ENCODE results near the gene RNF25.

RNF25 gene

DNA sequence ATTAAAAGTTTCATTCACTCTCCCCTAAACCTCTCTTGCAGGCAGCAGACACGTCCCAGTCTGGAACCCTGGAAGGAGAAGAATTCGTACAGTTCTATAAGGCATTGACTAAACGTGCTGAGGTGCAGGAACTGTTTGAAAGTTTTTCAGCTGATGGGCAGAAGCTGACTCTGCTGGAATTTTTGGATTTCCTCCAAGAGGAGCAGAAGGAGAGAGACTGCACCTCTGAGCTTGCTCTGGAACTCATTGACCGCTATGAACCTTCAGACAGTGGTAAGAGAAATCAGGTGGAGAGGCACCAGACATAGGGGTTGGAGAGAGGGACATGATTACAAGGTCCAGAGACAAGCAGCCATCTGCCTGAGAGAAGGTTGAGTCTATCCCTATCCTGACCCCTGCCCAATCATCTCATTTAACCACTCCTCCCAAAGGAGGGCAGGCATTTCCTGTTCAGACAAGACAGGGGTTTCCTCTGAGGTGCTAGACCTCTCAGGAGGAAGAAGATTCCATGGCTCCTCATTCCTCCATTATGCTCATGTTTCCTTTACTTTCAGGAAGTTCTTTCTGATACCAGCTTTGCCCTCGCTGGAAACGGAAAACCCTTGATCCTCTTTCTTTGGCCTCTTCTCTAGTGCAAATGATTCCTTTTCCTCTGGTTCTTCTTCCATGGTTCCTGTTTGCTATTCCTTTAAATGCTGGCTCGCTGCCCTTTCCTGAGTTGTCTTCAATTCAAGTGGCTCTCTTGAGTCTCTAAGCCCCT, 49.0 kb downstream of the RNF25 start:
- DNase-seq = no peak

DNA sequence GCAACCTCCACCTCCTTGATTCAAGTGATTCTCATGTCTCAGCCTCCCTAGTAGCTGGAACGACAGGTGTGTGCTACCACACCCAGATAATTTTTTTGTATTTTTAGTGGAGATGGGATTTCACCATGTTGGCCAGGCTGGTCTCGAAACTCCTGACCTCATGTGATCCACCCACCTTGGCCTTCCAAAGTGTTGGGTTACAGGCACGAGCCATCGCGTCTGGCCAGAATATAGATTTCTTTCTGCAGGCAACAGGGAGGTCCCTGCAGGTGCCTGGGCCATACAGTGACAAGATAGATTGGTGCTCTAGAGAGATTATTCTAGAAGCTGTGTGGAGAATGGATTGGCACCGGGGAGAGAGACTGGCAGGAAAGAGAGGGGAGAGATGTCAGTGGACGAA, 50.8 kb downstream of the RNF25 start:
- DNase-seq = no peak

DNA sequence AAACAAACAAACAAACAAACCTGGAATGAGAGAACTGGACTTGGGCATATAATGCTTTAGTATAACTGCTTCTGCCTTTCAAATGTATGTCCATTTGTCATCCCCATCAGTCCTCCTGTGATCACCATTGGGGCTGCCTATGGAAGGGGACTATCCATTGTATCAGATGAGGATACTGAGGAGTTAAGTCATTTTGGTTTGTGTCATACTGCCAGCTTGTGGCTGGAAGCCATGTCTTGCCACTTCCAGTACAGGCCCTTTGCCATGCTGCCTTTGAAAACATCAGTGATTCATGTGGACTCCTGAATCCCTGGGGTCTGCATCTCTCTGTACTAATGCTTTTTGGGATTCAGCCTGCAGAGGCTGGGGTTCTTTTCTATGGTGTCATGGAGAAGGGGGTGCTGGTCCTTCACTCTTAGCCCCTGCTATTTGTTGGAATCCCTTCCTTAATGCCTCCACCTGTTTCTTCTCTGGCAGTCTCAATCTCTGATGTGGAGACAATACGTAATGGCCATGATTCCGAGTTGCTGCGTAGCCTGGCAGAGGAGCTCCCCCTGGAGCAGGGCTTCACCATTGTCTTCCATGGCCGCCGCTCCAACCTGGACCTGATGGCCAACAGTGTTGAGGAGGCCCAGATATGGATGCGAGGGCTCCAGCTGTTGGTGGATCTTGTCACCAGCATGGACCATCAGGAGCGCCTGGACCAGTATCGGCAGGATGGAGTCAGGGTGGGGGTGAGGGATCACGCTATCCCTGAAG, 53.5 kb downstream of the RNF25 start:
- DNase-seq = peak; percentile 1

DNA sequence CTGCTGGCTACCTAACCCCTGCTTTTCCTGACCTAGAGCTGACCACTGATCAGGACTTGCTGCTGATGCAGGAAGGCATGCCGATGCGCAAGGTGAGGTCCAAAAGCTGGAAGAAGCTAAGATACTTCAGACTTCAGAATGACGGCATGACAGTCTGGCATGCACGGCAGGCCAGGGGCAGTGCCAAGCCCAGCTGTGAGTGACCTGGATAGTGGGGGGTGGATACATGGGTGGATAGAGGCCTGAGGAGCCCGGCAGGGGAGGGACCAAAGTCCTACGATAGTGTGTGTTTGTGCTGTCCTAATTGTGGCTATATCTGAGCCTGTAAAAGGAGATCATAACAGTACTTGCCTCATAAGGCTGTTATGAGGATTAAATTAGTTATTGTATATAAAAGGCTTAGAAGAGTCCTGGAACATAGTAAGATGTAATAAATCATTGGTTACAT, 55.9 kb downstream of the RNF25 start:
- no peak for DNase-seq
